ENCODE data around the gene PPCDC. TPM values are rescaled to one million over a fixed set of nuclear protein-coding genes. Genes with fewer than 3 reads are reported as not detected.

PPCDC gene
- total RNA-seq, 1 donor, result 11.8 TPM

DNA sequence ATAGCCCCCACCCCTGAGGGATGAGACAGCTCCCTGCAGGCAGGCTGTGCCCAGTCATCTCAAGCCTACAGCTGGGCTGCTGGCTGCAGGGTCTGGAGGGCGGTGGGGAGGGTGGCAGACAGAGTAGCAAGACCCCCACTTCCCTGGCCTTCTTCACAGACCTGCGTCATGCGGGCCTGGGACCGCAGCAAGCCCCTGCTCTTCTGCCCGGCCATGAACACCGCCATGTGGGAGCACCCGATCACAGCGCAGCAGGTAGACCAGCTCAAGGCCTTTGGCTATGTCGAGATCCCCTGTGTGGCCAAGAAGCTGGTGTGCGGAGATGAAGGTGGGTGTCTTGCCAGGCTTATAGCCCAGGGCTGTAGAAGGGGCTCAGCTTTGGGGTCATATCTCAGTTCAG is 25.0 kb downstream of the PPCDC start:
- DNase-seq (ENCODE audit: low read depth), result no peak
- H3K4me3 ChIP-seq (ENCODE audit: low read depth, low read length), result no peak overlapping the region
- TF ChIP-seq, protein P1, sequence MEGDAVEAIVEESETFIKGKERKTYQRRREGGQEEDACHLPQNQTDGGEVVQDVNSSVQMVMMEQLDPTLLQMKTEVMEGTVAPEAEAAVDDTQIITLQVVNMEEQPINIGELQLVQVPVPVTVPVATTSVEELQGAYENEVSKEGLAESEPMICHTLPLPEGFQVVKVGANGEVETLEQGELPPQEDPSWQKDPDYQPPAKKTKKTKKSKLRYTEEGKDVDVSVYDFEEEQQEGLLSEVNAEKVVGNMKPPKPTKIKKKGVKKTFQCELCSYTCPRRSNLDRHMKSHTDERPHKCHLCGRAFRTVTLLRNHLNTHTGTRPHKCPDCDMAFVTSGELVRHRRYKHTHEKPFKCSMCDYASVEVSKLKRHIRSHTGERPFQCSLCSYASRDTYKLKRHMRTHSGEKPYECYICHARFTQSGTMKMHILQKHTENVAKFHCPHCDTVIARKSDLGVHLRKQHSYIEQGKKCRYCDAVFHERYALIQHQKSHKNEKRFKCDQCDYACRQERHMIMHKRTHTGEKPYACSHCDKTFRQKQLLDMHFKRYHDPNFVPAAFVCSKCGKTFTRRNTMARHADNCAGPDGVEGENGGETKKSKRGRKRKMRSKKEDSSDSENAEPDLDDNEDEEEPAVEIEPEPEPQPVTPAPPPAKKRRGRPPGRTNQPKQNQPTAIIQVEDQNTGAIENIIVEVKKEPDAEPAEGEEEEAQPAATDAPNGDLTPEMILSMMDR (IDR thresholded peaks at IDR 0.05; ENCODE audit: insufficient read depth, low read length), result no peak

DNA sequence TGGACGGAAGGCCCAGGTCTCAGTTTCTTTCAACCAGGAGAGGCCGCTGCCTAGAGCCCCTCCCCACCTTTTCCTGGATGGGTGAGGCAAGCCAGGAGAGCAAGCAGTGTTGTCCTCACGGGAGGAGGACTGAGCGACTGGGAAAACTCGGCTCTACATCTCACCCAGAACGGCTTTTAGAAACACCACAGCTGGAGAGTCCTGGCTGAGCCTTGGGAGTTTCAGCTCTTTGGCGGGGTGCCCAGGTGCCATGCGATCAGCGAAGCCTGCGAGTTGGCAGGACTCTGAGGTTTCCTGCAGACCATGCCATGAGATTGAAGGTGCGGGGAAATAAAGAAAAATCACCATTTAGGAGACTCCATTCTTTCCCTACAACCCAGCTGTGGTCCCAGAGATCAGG is 26.0 kb downstream of the PPCDC start:
- TF ChIP-seq, protein P1 (IDR thresholded peaks at IDR 0.05; ENCODE audit: insufficient read depth, low read length), result no peak
- peak; percentile 33 for DNase-seq (ENCODE audit: low read depth)
- H3K4me3 ChIP-seq (ENCODE audit: low read depth, low read length), result no peak overlapping the region

DNA sequence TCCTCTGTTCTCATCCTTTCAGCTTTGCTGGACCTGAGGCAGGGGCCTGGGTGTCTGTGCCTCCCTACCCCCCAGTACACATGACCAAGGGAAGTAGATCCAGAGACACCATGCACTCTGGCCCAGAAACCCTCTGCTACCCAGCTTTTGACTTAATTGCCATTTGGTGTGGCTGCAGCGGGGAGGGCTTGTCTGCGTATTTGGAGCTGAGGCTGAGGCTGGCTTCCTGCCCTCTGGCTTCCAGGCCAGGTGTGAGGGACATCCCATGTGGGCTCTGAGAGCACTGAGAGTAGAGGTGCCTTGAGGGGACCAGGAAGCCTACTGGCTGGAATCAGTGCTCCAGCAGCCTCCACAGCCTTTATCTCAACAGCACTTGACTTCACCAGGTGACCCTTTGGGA is 26.9 kb downstream of the PPCDC start:
- TF ChIP-seq, protein P1 (IDR thresholded peaks at IDR 0.05; ENCODE audit: insufficient read depth, low read length), result no peak
- no peak for DNase-seq (ENCODE audit: low read depth)
- H3K4me3 ChIP-seq (ENCODE audit: low read depth, low read length), result no peak overlapping the region

DNA sequence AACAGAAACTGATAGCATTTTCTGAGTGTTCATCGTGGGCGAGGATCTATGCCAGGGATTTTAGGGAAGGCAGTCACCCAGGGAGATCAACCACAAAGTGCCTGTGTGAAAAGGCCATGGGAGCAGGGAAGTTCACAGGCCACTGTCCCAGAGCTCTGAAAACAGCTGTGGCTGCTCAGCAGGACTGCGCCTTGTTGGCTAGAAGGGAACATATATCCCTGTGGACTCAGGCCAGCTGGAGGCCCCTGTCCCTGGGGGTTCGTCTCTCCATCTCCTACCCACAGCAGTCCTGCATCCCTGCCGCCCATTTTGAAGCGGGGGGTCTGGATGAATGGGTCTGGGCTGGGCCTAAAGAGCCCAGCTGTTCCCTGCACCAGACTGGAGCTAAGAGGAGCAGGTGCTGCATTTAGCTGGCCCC is 27.8 kb downstream of the PPCDC start:
- DNase-seq (ENCODE audit: low read depth), result no peak
- H3K4me3 ChIP-seq (ENCODE audit: low read depth, low read length), result no peak overlapping the region
- TF ChIP-seq, protein P1 (IDR thresholded peaks at IDR 0.05; ENCODE audit: insufficient read depth, low read length), result no peak

DNA sequence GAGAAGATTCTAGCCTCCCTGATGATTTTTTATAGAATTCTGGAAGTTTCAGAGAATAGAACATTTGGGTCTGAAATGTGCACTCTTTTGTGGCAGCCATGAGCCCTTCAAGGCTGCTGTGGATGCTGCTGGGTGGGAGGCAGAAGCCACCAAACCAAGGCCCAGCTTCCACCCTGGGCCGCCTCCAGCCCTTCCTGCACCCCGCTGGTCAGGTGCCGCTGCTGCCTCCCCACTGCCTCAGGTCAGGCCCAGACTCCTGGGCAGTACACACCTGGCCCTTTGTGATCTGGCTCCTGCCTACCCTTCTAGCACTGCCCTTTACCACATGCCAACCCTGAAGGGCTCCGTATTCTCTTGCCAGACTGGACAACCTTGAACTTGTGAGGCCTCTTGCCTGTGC is 28.3 kb downstream of the PPCDC start:
- TF ChIP-seq, protein P1 (IDR thresholded peaks at IDR 0.05; ENCODE audit: insufficient read depth, low read length), result no peak
- DNase-seq (ENCODE audit: low read depth), result no peak

DNA sequence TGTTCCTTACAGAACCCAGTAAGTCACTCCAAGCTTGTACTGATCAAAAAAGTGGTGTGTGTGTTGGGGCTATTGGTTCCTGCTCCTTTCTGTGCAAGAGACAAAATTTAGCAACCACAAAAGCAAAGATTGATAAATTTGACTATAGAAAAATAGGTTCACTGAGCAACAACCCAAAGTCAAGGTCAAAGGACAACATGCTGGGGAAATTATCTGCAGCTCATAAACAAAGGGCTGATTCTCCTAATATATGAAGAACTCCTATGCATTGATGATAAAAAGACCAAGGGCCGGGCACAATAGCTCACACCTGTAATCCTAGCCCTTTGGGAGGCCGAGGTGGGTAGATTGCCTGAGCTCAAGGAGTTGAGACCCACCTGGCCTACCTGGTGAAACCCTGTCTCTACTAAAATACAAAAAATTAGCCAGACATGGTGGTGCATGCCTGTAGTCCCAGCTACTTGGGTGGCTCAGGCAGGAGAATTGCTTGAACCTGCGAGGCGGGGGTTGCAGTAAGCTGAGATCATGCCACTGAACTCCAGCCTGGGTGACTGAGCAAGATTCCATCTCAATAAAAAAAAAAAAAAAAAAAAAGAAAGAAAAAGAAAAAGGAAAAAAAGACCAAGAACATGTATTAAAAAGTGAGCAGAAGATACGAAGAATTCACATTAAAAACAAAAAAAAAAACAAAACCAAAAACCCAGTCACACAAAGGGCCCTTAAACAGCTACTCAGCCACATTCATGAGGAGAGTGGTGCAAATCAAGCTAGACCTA is 29.8 kb downstream of the PPCDC start:
- no peak overlapping the region for H3K4me3 ChIP-seq (ENCODE audit: low read depth, low read length)
- no peak for DNase-seq (ENCODE audit: low read depth)
- TF ChIP-seq, protein P1 (IDR thresholded peaks at IDR 0.05; ENCODE audit: insufficient read depth, low read length), result no peak

More for the DNA sequence above, 28.3 kb downstream of the PPCDC start:
- no peak overlapping the region for H3K4me3 ChIP-seq (ENCODE audit: low read depth, low read length)

DNA sequence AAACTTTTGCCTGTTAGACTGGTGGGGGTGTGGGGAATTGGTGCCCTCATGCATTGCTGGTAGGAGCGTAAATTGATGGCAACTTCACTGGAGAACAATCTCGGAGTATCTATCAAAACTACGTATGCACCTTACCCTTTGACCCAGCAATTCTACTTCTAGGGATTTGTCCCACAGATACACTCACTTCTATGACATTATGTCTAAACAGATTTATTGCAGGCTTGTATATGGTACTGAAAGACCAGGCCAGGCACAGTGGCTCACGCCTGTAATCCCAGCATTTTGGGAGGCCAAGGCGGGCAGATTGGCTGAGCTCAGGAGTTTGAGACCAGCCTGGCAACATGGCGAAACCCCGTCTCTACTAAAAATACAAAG is 30.3 kb downstream of the PPCDC start:
- TF ChIP-seq, protein P1 (IDR thresholded peaks at IDR 0.05; ENCODE audit: insufficient read depth, low read length), result no peak
- DNase-seq (ENCODE audit: low read depth), result no peak
- no peak overlapping the region for H3K4me3 ChIP-seq (ENCODE audit: low read depth, low read length)
